Naive thymus-derived CD4-positive, alpha-beta T cell (primary cell): ENCODE results near the gene EIF4G3. TPM values are rescaled to one million over a fixed set of nuclear protein-coding genes. Genes with fewer than 3 reads are reported as not detected.

Experiments
- ATAC-seq: fragments of 150-1000 bp; cut with Tn5 transposase; 2 replicates; pipeline ENCODE4 v1.10.0; 2021; ENCODE audit warnings: mild to moderate bottlenecking, moderate library complexity
- CTCF ChIA-PET: fragments of 350-600 bp; sonication (Branson Sonifier 250); formaldehyde crosslinking; loops from one replicate; lab custom pipeline; 2021; ENCODE audit warnings: antibody characterized with exemption; lab: Charles Lee
- POLR2A ChIA-PET: fragments of 350-600 bp; sonication (Branson Sonifier 250); formaldehyde crosslinking; loops from one replicate; lab custom pipeline; 2021; ENCODE audit warnings: antibody characterized with exemption, inconsistent platforms; lab: Charles Lee
- DNase-seq, 9 donors: peaks; one replicate each; pipeline versions ENCODE4 v3.0.0 to v3.0.0-alpha.2; 2020 to 2022; ENCODE audit warnings: mixed read lengths in 1 of 9
- H3K27ac ChIP-seq: one replicate; pipeline ENCODE4 v1.7.0; 2013; ENCODE audit warnings: mild to moderate bottlenecking, low read depth, low read length, moderate library complexity
- H3K27me3 ChIP-seq, 2 donors: one replicate each; pipeline ENCODE4 v1.7.0; 2013; ENCODE audit warnings: low read length in 2 of 2, mild to moderate bottlenecking in 2 of 2, moderate library complexity in 2 of 2; ENCODE audit not compliant: control insufficient read depth in 2 of 2, insufficient read depth in 2 of 2
- H3K36me3 ChIP-seq, 3 experiments: 1 replicate in 2 of 3; 2 replicates in 1 of 3; pipeline ENCODE4 v1.7.0; 2013; ENCODE audit warnings: low read length in 3 of 3, mild to moderate bottlenecking in 3 of 3, moderate library complexity in 1 of 3; ENCODE audit not compliant: insufficient read depth in 3 of 3, control insufficient read depth in 2 of 3
- H3K4me1 ChIP-seq, 2 donors: one replicate each; pipeline ENCODE4 v1.7.0; 2013; ENCODE audit warnings: low read length in 2 of 2, mild to moderate bottlenecking in 2 of 2, moderate library complexity in 1 of 2; ENCODE audit not compliant: control insufficient read depth in 2 of 2, insufficient read depth in 2 of 2
- H3K4me3 ChIP-seq: 2 replicates; pipeline ENCODE4 v1.7.0; 2013; ENCODE audit warnings: mild to moderate bottlenecking, low read length
- H3K9me3 ChIP-seq, 3 experiments: 1 replicate in 2 of 3; 2 replicates in 1 of 3; pipeline ENCODE4 v1.7.0; 2013; ENCODE audit warnings: low read length in 3 of 3; ENCODE audit not compliant: control insufficient read depth in 2 of 3
- H3K27ac Mint-ChIP-seq, 9 donors: one replicate each; pipeline ENCODE4 v1.8.0; 2020 to 2022; ENCODE audit warnings: mixed read lengths in 9 of 9, mild to moderate bottlenecking in 8 of 9, moderate library complexity in 5 of 9, inconsistent platforms in 2 of 9
- H3K27me3 Mint-ChIP-seq, 5 donors: one replicate each; pipeline ENCODE4 v1.8.0; 2021 to 2022; ENCODE audit warnings: mixed read lengths in 5 of 5, mild to moderate bottlenecking in 1 of 5
- H3K36me3 Mint-ChIP-seq, 5 donors: one replicate each; pipeline ENCODE4 v1.8.0; 2020 to 2022; ENCODE audit warnings: mixed read lengths in 5 of 5, mild to moderate bottlenecking in 3 of 5, inconsistent platforms in 1 of 5
- H3K4me1 Mint-ChIP-seq, 7 donors: one replicate each; pipeline ENCODE4 v1.8.0; 2020 to 2022; ENCODE audit warnings: mixed read lengths in 7 of 7, mild to moderate bottlenecking in 3 of 7, inconsistent platforms in 1 of 7
- H3K4me3 Mint-ChIP-seq, 10 donors: one replicate each; pipeline ENCODE4 v1.8.0; 2020 to 2022; ENCODE audit warnings: mild to moderate bottlenecking in 10 of 10, mixed read lengths in 10 of 10, moderate library complexity in 6 of 10, inconsistent platforms in 2 of 10
- H3K9me3 Mint-ChIP-seq, 11 donors: one replicate each; pipeline ENCODE4 v1.8.0; 2020 to 2022; ENCODE audit warnings: mixed read lengths in 11 of 11, mild to moderate bottlenecking in 4 of 11, inconsistent platforms in 1 of 11, moderate library complexity in 1 of 11
- intact Hi-C, 2 donors: fragments of 100-400 bp; cut with micrococcal nuclease; formaldehyde crosslinking; loops; one replicate each; pipeline ENCODE4 v1.15.1; 2023
- polyA plus RNA-seq, 2 donors: library from polyadenylated mRNA; unstranded; fragments of 300-500 nt; fragmentation: Illumina TruSeq; gene quantifications; one replicate each; pipeline ENCODE4 v1.2.3, GENCODE V29; 2021
- total RNA-seq, 6 experiments: library from RNA in 5 of 6; stranded (reverse) in 5 of 6; gene quantifications; 1 replicate in 5 of 6; 2 replicates in 1 of 6; pipeline ENCODE4 v1.2.3 and lab custom pipeline; 2021 to 2026

The EIF4G3 gene
- total and polyA plus RNA-seq, 7 experiments from 2014 or later, result 3.3 to 46.3 (median 16.4) TPM

DNA sequence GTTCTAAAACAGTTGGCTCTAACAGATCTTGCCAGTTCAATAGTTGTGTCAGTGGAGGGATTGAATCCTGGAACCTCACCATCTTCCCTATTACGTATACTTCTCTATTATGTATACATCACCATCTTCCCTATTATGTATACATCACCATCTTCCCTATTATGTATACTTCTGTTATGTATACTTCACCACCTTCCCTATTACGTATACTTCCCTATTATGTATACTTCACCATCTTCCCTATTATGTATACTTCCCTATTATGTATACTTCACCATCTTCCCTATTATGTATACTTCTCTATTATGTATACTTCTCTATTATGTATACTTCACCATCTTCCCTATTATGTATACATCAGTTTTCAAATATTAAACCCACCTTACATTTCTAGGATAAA lies 355.2 kb downstream of the EIF4G3 start:
- H3K9me3 ChIP-seq, result no peaks in the 10 kb centered on the region
- H3K4me1 ChIP-seq, result no peaks in the 10 kb centered on the region
- no peak overlapping the region for H3K27ac Mint-ChIP-seq
- no peaks in the 10 kb centered on the region for H3K27me3 ChIP-seq
- DNase-seq (no peak), ATAC-seq (peak; percentile 26)
- no peak overlapping the region for H3K27ac ChIP-seq
- no peaks in the 10 kb centered on the region for H3K9me3 Mint-ChIP-seq
- H3K4me3 ChIP-seq, result no peak overlapping the region
- H3K36me3 ChIP-seq, result peaks cover 0 to 2% (median 0%) of the 10 kb centered on the region in 3 experiments
- peaks cover 0 to 31% (median 0%) of the 10 kb centered on the region in 5 donors for H3K36me3 Mint-ChIP-seq
- H3K4me1 Mint-ChIP-seq, result peaks cover 0 to 2% (median 0%) of the 10 kb centered on the region in 7 donors
- ChIA-PET POLR2A (no interaction called here), CTCF (no interaction called here)
- intact Hi-C loops, result no loop called here
- no peaks in the 10 kb centered on the region for H3K27me3 Mint-ChIP-seq
- no peak overlapping the region for H3K4me3 Mint-ChIP-seq

DNA sequence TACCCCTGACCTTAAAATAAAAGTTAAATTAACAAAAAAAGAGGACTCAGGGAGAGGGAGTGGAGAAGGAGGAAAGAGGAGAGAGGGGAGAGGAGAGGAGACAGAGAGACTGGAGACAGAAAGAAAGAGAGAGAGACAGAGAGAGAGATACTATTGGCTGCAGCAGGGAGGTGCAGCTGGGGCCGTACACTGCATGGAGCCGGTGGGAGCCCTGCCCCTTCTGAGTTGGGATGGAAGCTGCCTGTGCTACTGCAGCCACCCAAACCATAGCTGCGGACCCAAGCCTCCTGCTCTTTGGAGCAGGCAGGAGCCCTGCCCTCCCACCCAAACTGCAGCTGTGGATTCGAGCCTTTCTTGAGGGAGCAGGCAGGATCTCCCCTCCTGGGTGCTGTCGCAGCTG lies 356.9 kb downstream of the EIF4G3 start:
- intact Hi-C loops, result no loop called here
- ATAC-seq (no peak), DNase-seq (no peak)
- Histone ChIP-seq H3K4me3 (no peak overlapping the region), H3K27me3 (no peaks in the 10 kb centered on the region), H3K9me3 (no peaks in the 10 kb centered on the region), H3K27ac (no peak overlapping the region), H3K4me1 (no peaks in the 10 kb centered on the region), H3K36me3 (peaks cover 0 to 2% (median 0%) of the 10 kb centered on the region in 3 experiments)
- no peaks in the 10 kb centered on the region for H3K9me3 Mint-ChIP-seq
- no peaks in the 10 kb centered on the region for H3K27me3 Mint-ChIP-seq
- H3K36me3 Mint-ChIP-seq, result peaks cover 0 to 31% (median 0%) of the 10 kb centered on the region in 5 donors
- ChIA-PET POLR2A (no interaction called here), CTCF (no interaction called here)
- H3K4me1 Mint-ChIP-seq, result peaks cover 0 to 2% (median 0%) of the 10 kb centered on the region in 7 donors
- H3K4me3 Mint-ChIP-seq, result no peak overlapping the region
- no peak overlapping the region for H3K27ac Mint-ChIP-seq

DNA sequence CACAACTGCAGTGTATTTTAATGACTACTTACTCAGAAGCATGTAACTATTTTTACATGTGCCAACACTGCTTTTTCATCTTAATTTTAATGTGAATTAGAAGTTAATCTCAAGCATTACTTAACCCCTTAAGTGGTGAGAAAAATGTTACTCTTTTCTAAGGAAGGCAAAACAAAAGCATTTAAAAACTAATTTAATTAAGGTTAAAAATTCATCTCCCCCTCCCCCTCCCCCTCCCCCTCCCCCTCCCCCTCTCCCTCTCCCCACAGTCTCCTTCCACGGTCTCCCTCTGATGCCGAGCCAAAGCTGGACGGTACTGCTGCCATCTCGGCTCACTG lies 362.2 kb downstream of the EIF4G3 start:
- intact Hi-C loops, result no loop called here
- CTCF ChIA-PET, result no interaction called here
- POLR2A ChIA-PET, result no interaction called here
- Histone ChIP-seq H3K9me3 (no peaks in the 10 kb centered on the region), H3K36me3 (peaks cover 0 to 2% (median 0%) of the 10 kb centered on the region in 3 experiments), H3K4me1 (no peaks in the 10 kb centered on the region), H3K4me3 (no peak overlapping the region), H3K27ac (no peak overlapping the region), H3K27me3 (no peaks in the 10 kb centered on the region)
- Mint-ChIP-seq H3K36me3 (peaks cover 0 to 16% (median 3%) of the 10 kb centered on the region in 5 donors), H3K9me3 (no peaks in the 10 kb centered on the region), H3K4me3 (no peak overlapping the region), H3K4me1 (no peaks in the 10 kb centered on the region), H3K27ac (no peak overlapping the region), H3K27me3 (no peaks in the 10 kb centered on the region)
- no peak for ATAC-seq
- no peak for DNase-seq

DNA sequence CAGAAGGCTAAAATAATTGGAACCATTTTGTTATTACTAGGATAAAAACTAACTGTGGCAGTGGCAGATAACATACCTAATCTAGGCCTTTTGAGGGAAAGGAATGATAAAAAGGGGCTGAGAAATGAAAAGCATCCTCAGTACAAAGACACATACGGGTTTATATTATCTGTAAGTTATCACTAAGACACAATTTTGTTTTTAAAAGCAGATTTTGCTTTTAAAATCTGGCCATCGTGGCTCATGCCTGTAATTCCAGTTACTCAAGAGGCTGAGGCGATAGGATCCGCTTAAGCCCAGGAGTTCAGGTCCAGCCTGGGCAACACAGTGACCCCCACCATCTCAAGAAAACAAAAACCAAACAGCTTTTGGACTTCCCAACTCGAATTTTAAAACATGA lies 364.8 kb downstream of the EIF4G3 start:
- CTCF ChIA-PET, result no interaction called here
- no peak overlapping the region for H3K27ac ChIP-seq
- no peak overlapping the region for H3K4me3 ChIP-seq
- intact Hi-C loops, result no loop called here
- Mint-ChIP-seq H3K27me3 (no peaks in the 10 kb centered on the region), H3K36me3 (peaks cover 0 to 14% (median 6%) of the 10 kb centered on the region in 5 donors), H3K9me3 (no peaks in the 10 kb centered on the region), H3K27ac (no peak overlapping the region), H3K4me1 (no peaks in the 10 kb centered on the region), H3K4me3 (no peak overlapping the region)
- H3K9me3 ChIP-seq, result no peaks in the 10 kb centered on the region
- DNase-seq (no peak), ATAC-seq (no peak)
- H3K4me1 ChIP-seq, result no peaks in the 10 kb centered on the region
- no peaks in the 10 kb centered on the region for H3K36me3 ChIP-seq
- H3K27me3 ChIP-seq, result no peaks in the 10 kb centered on the region
- POLR2A ChIA-PET, result no interaction called here

DNA sequence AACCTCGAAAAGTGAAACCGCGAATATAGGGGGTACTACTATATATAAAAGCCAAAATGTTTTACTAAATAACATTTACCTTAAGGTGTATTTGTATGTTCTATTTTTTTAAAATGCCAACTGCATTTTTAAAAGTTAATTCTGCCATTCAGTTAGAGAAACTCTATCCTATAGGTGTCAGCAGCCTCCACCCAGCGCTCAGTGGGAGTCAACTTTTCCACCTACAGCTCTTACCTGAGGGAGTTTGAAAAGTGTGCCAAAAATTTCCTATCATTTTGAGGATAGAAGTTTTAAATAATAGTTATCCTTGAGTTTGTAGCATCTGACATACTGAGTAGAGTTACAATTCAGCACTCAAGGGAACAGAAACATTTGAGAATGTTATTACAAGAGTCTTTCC lies 383.5 kb downstream of the EIF4G3 start:
- ChIA-PET CTCF (no interaction called here), POLR2A (no interaction called here)
- Mint-ChIP-seq H3K4me1 (peaks cover 0 to 3% (median 1%) of the 10 kb centered on the region in 7 donors), H3K36me3 (no peaks in the 10 kb centered on the region), H3K27ac (no peak overlapping the region), H3K9me3 (no peaks in the 10 kb centered on the region), H3K27me3 (no peaks in the 10 kb centered on the region), H3K4me3 (no peak overlapping the region)
- Histone ChIP-seq H3K27ac (no peak overlapping the region), H3K9me3 (no peaks in the 10 kb centered on the region), H3K36me3 (no peaks in the 10 kb centered on the region), H3K4me1 (no peaks in the 10 kb centered on the region), H3K27me3 (no peaks in the 10 kb centered on the region), H3K4me3 (no peak overlapping the region)
- no peak for ATAC-seq
- intact Hi-C loops, result no loop called here
- no peak for DNase-seq

DNA sequence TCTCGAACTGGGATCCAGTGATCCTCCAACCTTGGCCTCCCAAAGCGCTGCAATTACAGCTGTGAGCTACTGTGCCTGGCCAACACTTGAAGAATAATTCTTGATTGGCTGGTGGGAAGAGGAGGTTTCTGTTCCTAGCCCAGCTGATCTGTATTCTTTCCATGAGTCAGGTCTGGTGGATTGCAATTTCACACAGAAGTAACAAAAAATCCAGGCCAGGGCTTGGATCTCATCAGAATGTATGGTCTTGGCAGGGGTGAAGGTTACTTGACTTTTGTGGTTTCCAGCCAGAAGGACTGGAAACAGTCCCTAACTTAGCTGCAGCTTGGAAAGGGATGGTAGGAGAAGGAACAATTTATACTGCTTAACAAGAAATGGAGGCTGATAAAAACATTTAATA lies 384.5 kb downstream of the EIF4G3 start:
- H3K36me3 ChIP-seq, result no peaks in the 10 kb centered on the region
- no peaks in the 10 kb centered on the region for H3K9me3 ChIP-seq
- no peak overlapping the region for H3K27ac Mint-ChIP-seq
- no peaks in the 10 kb centered on the region for H3K27me3 ChIP-seq
- DNase-seq (no peak), ATAC-seq (no peak)
- no peaks in the 10 kb centered on the region for H3K27me3 Mint-ChIP-seq
- ChIA-PET POLR2A (no interaction called here), CTCF (no interaction called here)
- H3K36me3 Mint-ChIP-seq, result no peaks in the 10 kb centered on the region
- H3K4me3 ChIP-seq, result no peak overlapping the region
- peaks cover 0 to 5% of the 10 kb centered on the region in 2 donors for H3K4me1 ChIP-seq
- intact Hi-C loops, result no loop called here
- H3K4me1 Mint-ChIP-seq, result peaks cover 0 to 12% (median 9%) of the 10 kb centered on the region in 7 donors
- no peak overlapping the region for H3K27ac ChIP-seq
- H3K9me3 Mint-ChIP-seq, result no peaks in the 10 kb centered on the region
- H3K4me3 Mint-ChIP-seq, result no peak overlapping the region

DNA sequence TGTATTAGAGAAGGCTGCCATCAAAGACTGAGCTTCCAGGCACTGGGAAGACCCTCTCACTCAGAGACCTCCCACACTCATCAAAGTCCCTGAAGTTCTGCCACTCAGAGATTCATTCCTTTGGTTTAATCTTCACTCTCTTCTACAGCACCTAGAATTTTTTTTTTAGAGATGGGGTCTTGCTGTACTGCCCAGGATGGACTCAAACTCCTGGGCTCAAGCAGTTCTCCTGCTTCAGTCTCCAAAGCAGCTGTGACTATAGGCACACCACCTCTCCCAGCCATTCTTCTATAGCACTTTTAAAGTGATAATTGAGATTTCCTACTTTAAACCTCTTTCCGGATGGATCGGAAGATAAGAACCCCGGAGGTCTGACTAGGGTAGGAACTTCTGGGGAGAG lies 385.9 kb downstream of the EIF4G3 start:
- Histone ChIP-seq H3K27ac (no peak overlapping the region), H3K4me3 (no peak overlapping the region), H3K36me3 (peaks cover 0 to 7% (median 0%) of the 10 kb centered on the region in 3 experiments), H3K9me3 (no peaks in the 10 kb centered on the region), H3K27me3 (no peaks in the 10 kb centered on the region), H3K4me1 (peaks cover 0 to 5% of the 10 kb centered on the region in 2 donors)
- Mint-ChIP-seq H3K27me3 (peaks cover 0 to 2% (median 0%) of the 10 kb centered on the region in 5 donors), H3K4me1 (peaks cover 4 to 15% (median 12%) of the 10 kb centered on the region in 7 donors), H3K36me3 (no peaks in the 10 kb centered on the region), H3K4me3 (no peak overlapping the region), H3K9me3 (peaks cover 0 to 3% (median 0%) of the 10 kb centered on the region in 11 donors), H3K27ac (no peak overlapping the region)
- DNase-seq (no peak), ATAC-seq (no peak)
- ChIA-PET CTCF (no interaction called here), POLR2A (no interaction called here)
- intact Hi-C loops, result no loop called here
